MM.1S (cell line): ENCODE data around the gene MAPKAP1.

Source experiments
- EZH2 ChIP-seq: fragments of 300-600 bp; sonication (generic); optimal IDR thresholded peaks from 2 replicates; pipeline ENCODE3; 2017; ENCODE audit warnings: low read depth, mild to moderate bottlenecking, antibody characterized with exemption, low read length, mixed read lengths
- TF ChIP-seq, protein P1 (sequence below): fragments of 300-600 bp; sonication (generic); IDR thresholded peaks from 2 replicates; pipeline ENCODE4 v1.5.1; 2016; ENCODE audit warnings: antibody characterized with exemption, low read length, mixed read lengths

DNA sequence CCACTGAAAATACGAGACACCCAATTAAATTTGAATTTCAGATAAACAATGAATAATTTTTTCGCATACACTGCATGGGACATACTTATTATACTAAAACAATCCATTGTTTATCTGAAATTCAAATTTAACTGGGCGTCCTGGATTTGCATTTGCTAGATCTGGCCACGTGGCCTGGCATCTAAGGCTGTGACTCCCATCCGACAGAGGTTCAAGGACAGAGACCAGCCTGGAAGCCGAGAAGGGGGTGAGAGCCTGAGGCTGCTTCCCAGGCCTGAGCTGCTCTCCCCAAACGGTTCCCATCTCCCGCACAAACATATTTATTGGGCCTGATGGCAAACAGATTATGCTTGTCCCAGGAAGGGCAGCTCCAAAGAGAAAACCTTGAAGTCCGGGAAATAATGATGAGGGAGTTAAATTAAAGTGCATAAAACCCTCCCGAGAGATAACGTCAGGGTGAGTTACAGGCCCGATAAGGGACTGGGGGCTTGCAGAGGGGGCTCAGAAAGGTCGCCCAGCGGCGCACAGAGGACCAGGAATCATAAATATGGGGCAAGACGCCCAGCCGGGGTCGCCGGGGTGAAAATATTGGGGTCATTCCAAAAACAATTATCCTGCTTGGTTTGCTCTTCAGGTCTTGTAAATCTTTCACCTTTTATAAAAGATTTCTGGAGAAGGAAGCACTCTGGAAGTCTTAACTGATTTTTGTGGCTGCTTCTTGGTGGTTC lies 281.7 kb downstream of the MAPKAP1 start:
- no peak for TF ChIP-seq EZH2
- TF ChIP-seq, protein P1, sequence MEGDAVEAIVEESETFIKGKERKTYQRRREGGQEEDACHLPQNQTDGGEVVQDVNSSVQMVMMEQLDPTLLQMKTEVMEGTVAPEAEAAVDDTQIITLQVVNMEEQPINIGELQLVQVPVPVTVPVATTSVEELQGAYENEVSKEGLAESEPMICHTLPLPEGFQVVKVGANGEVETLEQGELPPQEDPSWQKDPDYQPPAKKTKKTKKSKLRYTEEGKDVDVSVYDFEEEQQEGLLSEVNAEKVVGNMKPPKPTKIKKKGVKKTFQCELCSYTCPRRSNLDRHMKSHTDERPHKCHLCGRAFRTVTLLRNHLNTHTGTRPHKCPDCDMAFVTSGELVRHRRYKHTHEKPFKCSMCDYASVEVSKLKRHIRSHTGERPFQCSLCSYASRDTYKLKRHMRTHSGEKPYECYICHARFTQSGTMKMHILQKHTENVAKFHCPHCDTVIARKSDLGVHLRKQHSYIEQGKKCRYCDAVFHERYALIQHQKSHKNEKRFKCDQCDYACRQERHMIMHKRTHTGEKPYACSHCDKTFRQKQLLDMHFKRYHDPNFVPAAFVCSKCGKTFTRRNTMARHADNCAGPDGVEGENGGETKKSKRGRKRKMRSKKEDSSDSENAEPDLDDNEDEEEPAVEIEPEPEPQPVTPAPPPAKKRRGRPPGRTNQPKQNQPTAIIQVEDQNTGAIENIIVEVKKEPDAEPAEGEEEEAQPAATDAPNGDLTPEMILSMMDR = no peak
